DMS 273 treated with DMSO at 0.1 percent for 48 hours (cell line): Measurements from ENCODE around the gene PTCRA.

Source experiments
- DNase-seq: peaks from one replicate; lab custom pipeline; 2025; lab: John Stamatoyannopoulos, UW

The PTCRA gene

GRCh38 chr6:42904467-42904866 lies 11.4 kb upstream of the PTCRA start:
- no peak for DNase-seq

GRCh38 chr6:42907336-42907735 lies 8.5 kb upstream of the PTCRA start:
- no peak for DNase-seq

- no peak for DNase-seq
Measured at GRCh38 chr6:42909835-42910234, 6.0 kb upstream of the PTCRA start.

GRCh38 chr6:42911171-42912021 lies 4.5 kb upstream of the PTCRA start:
- DNase-seq: no peak

GRCh38 chr6:42914546-42914945 lies 1.3 kb upstream of the PTCRA start:
- no peak for DNase-seq

- DNase-seq: no peak
Measured at GRCh38 chr6:42916288-42916687, 435 bp downstream of the PTCRA start.

GRCh38 chr6:42921801-42922200 lies 5.9 kb downstream of the PTCRA start:
- no peak for DNase-seq

GRCh38 chr6:42923666-42924065 lies 7.8 kb downstream of the PTCRA start:
- no peak for DNase-seq

- no peak for DNase-seq
Measured at GRCh38 chr6:42925248-42925857, 9.5 kb downstream of the PTCRA start.

GRCh38 chr6:42928986-42929820 lies 13.3 kb downstream of the PTCRA start, which contains the start of gene CNPY3:
TSS of gene CNPY3 (plus strand) at chr6:42929480. CDS start at chr6:42929571, 91 bp downstream.
- peak; percentile 98 for DNase-seq

GRCh38 chr6:42929821-42930360 lies 14.0 kb downstream of the PTCRA start:
- DNase-seq: peak; percentile 69

- no peak for DNase-seq
Measured at GRCh38 chr6:42932412-42932811, 16.6 kb downstream of the PTCRA start.

- DNase-seq: no peak
Measured at GRCh38 chr6:42933205-42933604, 17.4 kb downstream of the PTCRA start.

- no peak for DNase-seq
Measured at GRCh38 chr6:42935322-42935721, 19.5 kb downstream of the PTCRA start.

- no peak for DNase-seq
Measured at GRCh38 chr6:42936398-42936797, 20.5 kb downstream of the PTCRA start.

GRCh38 chr6:42937548-42938427 lies 21.9 kb downstream of the PTCRA start:
- no peak for DNase-seq

- DNase-seq: no peak
Measured at GRCh38 chr6:42938428-42938796, 22.6 kb downstream of the PTCRA start.

- no peak for DNase-seq
Measured at GRCh38 chr6:42938987-42939809, 23.3 kb downstream of the PTCRA start.

- no peak for DNase-seq
Measured at GRCh38 chr6:42939810-42940167, 23.9 kb downstream of the PTCRA start.

- no peak for DNase-seq
Measured at GRCh38 chr6:42940493-42941045, 24.7 kb downstream of the PTCRA start.
